ENCODE data around the gene SEMA7A. TPM values are rescaled to one million over a fixed set of nuclear protein-coding genes. Genes with fewer than 3 reads are reported as not detected.

Gene SEMA7A
- total RNA-seq, 1 donor from 2014 or later, result 178 TPM

GRCh38 chr15:74380361-74381189 lies 53.2 kb downstream of the SEMA7A start:
- Mint-ChIP-seq H3K4me3 (no peak overlapping the region), H3K9me3 (no peaks in the 10 kb centered on the region), H3K27me3 (no peaks in the 10 kb centered on the region), H3K27ac (no peak overlapping the region), H3K4me1 (peaks cover 56% of the 10 kb centered on the region), H3K36me3 (ENCODE audit: low read depth) (no peaks in the 10 kb centered on the region)
- intact Hi-C loops (cut with micrococcal nuclease), result no loop called here
- DNase-seq, result no peak
- ChIA-PET POLR2A (interaction anchor here (0.5 to 14.2 kb wide), 4 partner anchors 20 to 234 kb away, joined by 3 to 563 read pairs (median 109); partner anchors contain the start of gene SEMA7A), CTCF (interaction anchor here (1.1 to 12.5 kb wide), 4 partner anchors 55 to 388 kb away, joined by 3 to 403 read pairs (median 20); partner anchors contain the start of genes SEMA7A and UBL7)
- ATAC-seq (ENCODE audit: low read depth), result no peak
- TF ChIP-seq, protein P1, sequence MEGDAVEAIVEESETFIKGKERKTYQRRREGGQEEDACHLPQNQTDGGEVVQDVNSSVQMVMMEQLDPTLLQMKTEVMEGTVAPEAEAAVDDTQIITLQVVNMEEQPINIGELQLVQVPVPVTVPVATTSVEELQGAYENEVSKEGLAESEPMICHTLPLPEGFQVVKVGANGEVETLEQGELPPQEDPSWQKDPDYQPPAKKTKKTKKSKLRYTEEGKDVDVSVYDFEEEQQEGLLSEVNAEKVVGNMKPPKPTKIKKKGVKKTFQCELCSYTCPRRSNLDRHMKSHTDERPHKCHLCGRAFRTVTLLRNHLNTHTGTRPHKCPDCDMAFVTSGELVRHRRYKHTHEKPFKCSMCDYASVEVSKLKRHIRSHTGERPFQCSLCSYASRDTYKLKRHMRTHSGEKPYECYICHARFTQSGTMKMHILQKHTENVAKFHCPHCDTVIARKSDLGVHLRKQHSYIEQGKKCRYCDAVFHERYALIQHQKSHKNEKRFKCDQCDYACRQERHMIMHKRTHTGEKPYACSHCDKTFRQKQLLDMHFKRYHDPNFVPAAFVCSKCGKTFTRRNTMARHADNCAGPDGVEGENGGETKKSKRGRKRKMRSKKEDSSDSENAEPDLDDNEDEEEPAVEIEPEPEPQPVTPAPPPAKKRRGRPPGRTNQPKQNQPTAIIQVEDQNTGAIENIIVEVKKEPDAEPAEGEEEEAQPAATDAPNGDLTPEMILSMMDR (IDR thresholded peaks at IDR 0.05), result no peak

GRCh38 chr15:74378848-74379247 lies 54.9 kb downstream of the SEMA7A start:
- DNase-seq (no peak), ATAC-seq (ENCODE audit: low read depth) (no peak)
- H3K4me1 Mint-ChIP-seq, result peaks cover 52% of the 10 kb centered on the region
- H3K36me3 Mint-ChIP-seq (ENCODE audit: low read depth), result no peaks in the 10 kb centered on the region
- intact Hi-C loops (cut with micrococcal nuclease), result no loop called here
- no peak overlapping the region for H3K4me3 Mint-ChIP-seq
- H3K27ac Mint-ChIP-seq, result peak overlapping the region; percentile 13
- H3K9me3 Mint-ChIP-seq, result no peaks in the 10 kb centered on the region
- TF ChIP-seq, protein P1 (IDR thresholded peaks at IDR 0.05), result no peak
- H3K27me3 Mint-ChIP-seq, result no peaks in the 10 kb centered on the region
- ChIA-PET CTCF (interaction anchor here (0.6 to 12.5 kb wide), 8 partner anchors 18 to 572 kb away, joined by 3 to 403 read pairs (median 4); partner anchors contain the start of gene SEMA7A), POLR2A (interaction anchor here (0.6 to 14.2 kb wide), 9 partner anchors 21 to 547 kb away, joined by 3 to 563 read pairs (median 4); partner anchors contain the start of genes SEMA7A and UBL7)

DNA sequence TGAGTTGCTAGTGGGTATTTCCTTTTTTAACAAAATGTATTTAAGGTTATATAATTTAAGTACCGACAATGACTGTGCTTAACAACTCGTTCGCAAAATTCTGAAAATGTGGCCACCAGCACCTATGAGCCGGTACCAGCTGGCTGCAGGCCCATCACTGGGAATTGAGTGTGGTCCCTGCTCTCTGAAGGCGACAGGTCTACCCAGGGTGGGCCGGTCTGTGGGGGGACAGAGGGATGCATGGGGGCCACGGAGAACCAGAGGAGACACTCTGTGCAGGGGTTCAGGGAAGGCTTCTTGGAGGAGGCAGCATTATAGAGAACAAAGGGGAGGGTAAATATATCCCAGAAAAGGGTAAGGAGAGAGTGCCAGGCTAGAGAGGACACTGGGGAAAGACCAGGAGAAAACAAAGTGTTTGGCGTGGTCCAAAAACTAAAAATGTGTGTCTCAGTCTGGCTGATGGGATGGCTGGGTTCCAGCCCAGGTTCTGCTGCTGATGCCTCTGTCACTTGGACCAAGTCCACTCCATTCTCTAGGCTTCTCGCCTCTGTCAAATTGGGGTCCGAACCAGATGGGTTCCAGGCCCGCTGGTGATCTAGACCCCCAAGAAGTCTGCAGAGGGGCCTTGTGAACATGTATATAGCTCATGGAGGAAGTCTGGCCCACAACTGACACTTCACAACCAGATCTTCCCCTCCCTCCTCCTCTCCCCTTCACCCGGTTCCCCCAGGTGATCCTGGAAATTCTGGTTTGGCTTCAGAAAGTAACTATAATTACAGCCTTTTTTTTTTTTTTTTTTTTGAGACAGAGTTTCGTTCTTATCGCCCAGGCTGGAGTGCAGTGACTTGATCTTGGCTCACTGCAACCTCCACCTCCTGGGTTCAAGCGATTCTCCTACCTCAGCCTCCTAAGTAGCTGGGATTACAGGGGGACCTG lies 55.7 kb downstream of the SEMA7A start:
- intact Hi-C loops (cut with micrococcal nuclease), result no loop called here
- peaks cover 50% of the 10 kb centered on the region for H3K4me1 Mint-ChIP-seq
- H3K27ac Mint-ChIP-seq, result no peak overlapping the region
- ChIA-PET CTCF (interaction anchor here (0.6 to 12.5 kb wide), 7 partner anchors 18 to 254 kb away, joined by 3 to 403 read pairs (median 5); partner anchors contain the start of gene SEMA7A), POLR2A (interaction anchor here (0.7 to 14.2 kb wide), 8 partner anchors 22 to 548 kb away, joined by 3 to 563 read pairs (median 4); partner anchors contain the start of genes SEMA7A and UBL7)
- no peaks in the 10 kb centered on the region for H3K36me3 Mint-ChIP-seq (ENCODE audit: low read depth)
- no peaks in the 10 kb centered on the region for H3K9me3 Mint-ChIP-seq
- H3K4me3 Mint-ChIP-seq, result no peak overlapping the region
- ATAC-seq (ENCODE audit: low read depth), result no peak
- no peak for DNase-seq
- H3K27me3 Mint-ChIP-seq, result no peaks in the 10 kb centered on the region
- TF ChIP-seq, protein P1 (IDR thresholded peaks at IDR 0.05), result no peak

GRCh38 chr15:74376825-74377581 lies 56.8 kb downstream of the SEMA7A start:
- DNase-seq (no peak), ATAC-seq (ENCODE audit: low read depth) (no peak)
- Mint-ChIP-seq H3K4me1 (peaks cover 39% of the 10 kb centered on the region), H3K27me3 (no peaks in the 10 kb centered on the region), H3K9me3 (no peaks in the 10 kb centered on the region), H3K36me3 (ENCODE audit: low read depth) (no peaks in the 10 kb centered on the region), H3K4me3 (no peak overlapping the region), H3K27ac (no peak overlapping the region)
- CTCF ChIA-PET, result interaction anchor here (1.1 to 12.5 kb wide), 5 partner anchors 7 to 394 kb away, joined by 3 to 403 read pairs (median 6); partner anchors contain the start of gene SEMA7A
- intact Hi-C loops (cut with micrococcal nuclease), result no loop called here
- TF ChIP-seq, protein P1 (IDR thresholded peaks at IDR 0.05), result no peak
- POLR2A ChIA-PET, result interaction anchor here (1.2 to 14.2 kb wide), 3 partner anchors 8 to 27 kb away, joined by 5 to 563 read pairs (median 6); no protein-coding TSS in a partner anchor

Measured in activated B cell treated with CpG ODN at 0.5 μM for 24 hours (primary cell).